Measurements from ENCODE around the gene CDH22. TPM values are rescaled to one million over a fixed set of nuclear protein-coding genes. Genes with fewer than 3 reads are reported as not detected.

The CDH22 gene
- total and polyA plus RNA-seq, 10 of the 15 experiments (the other 5 are each of a cell fraction or from before 2014, with no cell fraction given), result not detected

- TF ChIP-seq NFIC (IDR thresholded peaks at IDR 0.05; ENCODE audit: low read depth, low read length) (no peak), NBN (IDR thresholded peaks at IDR 0.05) (no peak), MEF2B (IDR thresholded peaks at IDR 0.05; ENCODE audit: partially characterized antibody, poor library complexity, severe bottlenecking) (no peak), ESRRA (IDR thresholded peaks at IDR 0.05; ENCODE audit: low read length) (no peak), HDAC2 (IDR thresholded peaks at IDR 0.05) (no peak)
These were observed 29.2 kb downstream of the CDH22 start (continued) for GRCh38 chr20:46279103-46279502.

GRCh38 chr20:46277602-46278001, 30.7 kb downstream of the CDH22 start:
- no peak overlapping the region for H3K9ac ChIP-seq (ENCODE audit: control insufficient read depth, insufficient read depth, low read length)
- ChIA-PET CTCF (no interaction called here), SMC1A (ENCODE audit: uncharacterized antibody, unreplicated experiment) (interaction anchor here (0.7 kb wide), 1 partner anchor 442 kb away, joined by 3 read pairs; no protein-coding TSS in a partner anchor), RAD21 (ENCODE audit: unreplicated experiment) (no interaction called here), POLR2A (no interaction called here)
- FAIRE-seq (no peak), ATAC-seq (no peak), DNase-seq (ENCODE audit: low read depth, low spot score) (no peak)
- H2AFZ ChIP-seq (ENCODE audit: control insufficient read depth, low read depth, low read length), result no peak overlapping the region
- H3K36me3 ChIP-seq (ENCODE audit: control insufficient read depth in 2 of 2, insufficient read depth in 2 of 2, low read length in 1 of 2), result no peaks in the 10 kb centered on the region
- no peaks in the 10 kb centered on the region for H3K4me1 ChIP-seq (ENCODE audit: control insufficient read depth, insufficient read depth, low read length)
- WGBS (ENCODE audit: insufficient coverage, insufficient replicate concordance, low lambda C conversion rate, missing lambda C conversion rate), result 15% methylated on average over 8 of the region's 8 CpGs
- TF ChIP-seq ZNF207 (IDR thresholded peaks at IDR 0.05; ENCODE audit: borderline replicate concordance), result no peak
- TF ChIP-seq MTA2 (IDR thresholded peaks at IDR 0.05; ENCODE audit: low read depth), result no peak
- TF ChIP-seq, protein P1, sequence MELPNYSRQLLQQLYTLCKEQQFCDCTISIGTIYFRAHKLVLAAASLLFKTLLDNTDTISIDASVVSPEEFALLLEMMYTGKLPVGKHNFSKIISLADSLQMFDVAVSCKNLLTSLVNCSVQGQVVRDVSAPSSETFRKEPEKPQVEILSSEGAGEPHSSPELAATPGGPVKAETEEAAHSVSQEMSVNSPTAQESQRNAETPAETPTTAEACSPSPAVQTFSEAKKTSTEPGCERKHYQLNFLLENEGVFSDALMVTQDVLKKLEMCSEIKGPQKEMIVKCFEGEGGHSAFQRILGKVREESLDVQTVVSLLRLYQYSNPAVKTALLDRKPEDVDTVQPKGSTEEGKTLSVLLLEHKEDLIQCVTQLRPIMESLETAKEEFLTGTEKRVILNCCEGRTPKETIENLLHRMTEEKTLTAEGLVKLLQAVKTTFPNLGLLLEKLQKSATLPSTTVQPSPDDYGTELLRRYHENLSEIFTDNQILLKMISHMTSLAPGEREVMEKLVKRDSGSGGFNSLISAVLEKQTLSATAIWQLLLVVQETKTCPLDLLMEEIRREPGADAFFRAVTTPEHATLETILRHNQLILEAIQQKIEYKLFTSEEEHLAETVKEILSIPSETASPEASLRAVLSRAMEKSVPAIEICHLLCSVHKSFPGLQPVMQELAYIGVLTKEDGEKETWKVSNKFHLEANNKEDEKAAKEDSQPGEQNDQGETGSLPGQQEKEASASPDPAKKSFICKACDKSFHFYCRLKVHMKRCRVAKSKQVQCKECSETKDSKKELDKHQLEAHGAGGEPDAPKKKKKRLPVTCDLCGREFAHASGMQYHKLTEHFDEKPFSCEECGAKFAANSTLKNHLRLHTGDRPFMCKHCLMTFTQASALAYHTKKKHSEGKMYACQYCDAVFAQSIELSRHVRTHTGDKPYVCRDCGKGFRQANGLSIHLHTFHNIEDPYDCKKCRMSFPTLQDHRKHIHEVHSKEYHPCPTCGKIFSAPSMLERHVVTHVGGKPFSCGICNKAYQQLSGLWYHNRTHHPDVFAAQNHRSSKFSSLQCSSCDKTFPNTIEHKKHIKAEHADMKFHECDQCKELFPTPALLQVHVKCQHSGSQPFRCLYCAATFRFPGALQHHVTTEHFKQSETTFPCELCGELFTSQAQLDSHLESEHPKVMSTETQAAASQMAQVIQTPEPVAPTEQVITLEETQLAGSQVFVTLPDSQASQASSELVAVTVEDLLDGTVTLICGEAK (IDR thresholded peaks at IDR 0.05; ENCODE audit: borderline replicate concordance), result no peak
- TF ChIP-seq NFYA (IDR thresholded peaks at IDR 0.05; ENCODE audit: borderline replicate concordance, low read depth, low read length), result no peak
- TF ChIP-seq POLR2AphosphoS2 (IDR thresholded peaks at IDR 0.05; ENCODE audit: low read depth, low read length), result no peak
- TF ChIP-seq MAX (IDR thresholded peaks at IDR 0.05; ENCODE audit: low read depth, low read length), result no peak
- TF ChIP-seq, protein P2, sequence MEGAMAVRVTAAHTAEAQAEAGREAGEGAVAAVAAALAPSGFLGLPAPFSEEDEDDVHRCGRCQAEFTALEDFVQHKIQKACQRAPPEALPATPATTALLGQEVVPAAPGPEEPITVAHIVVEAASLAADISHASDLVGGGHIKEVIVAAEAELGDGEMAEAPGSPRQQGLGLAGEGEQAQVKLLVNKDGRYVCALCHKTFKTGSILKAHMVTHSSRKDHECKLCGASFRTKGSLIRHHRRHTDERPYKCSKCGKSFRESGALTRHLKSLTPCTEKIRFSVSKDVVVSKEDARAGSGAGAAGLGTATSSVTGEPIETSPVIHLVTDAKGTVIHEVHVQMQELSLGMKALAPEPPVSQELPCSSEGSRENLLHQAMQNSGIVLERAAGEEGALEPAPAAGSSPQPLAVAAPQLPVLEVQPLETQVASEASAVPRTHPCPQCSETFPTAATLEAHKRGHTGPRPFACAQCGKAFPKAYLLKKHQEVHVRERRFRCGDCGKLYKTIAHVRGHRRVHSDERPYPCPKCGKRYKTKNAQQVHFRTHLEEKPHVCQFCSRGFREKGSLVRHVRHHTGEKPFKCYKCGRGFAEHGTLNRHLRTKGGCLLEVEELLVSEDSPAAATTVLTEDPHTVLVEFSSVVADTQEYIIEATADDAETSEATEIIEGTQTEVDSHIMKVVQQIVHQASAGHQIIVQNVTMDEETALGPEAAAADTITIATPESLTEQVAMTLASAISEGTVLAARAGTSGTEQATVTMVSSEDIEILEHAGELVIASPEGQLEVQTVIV (IDR thresholded peaks at IDR 0.05; ENCODE audit: borderline replicate concordance, partially characterized antibody), result no peak
- TF ChIP-seq CBX5 (IDR thresholded peaks at IDR 0.05; ENCODE audit: low read depth), result no peak
- no peak for TF ChIP-seq TAF1 (IDR thresholded peaks at IDR 0.05; ENCODE audit: borderline replicate concordance, low read depth, low read length)
- no peak for TF ChIP-seq JUND (IDR thresholded peaks at IDR 0.05; ENCODE audit: low read depth, low read length)
- TF ChIP-seq ZBED1 (IDR thresholded peaks at IDR 0.05; ENCODE audit: borderline replicate concordance), result no peak
- TF ChIP-seq PAX5 (IDR thresholded peaks at IDR 0.05; ENCODE audit: borderline replicate concordance, low read depth, low read length), result no peak
- TF ChIP-seq MYB (IDR thresholded peaks at IDR 0.05; ENCODE audit: borderline replicate concordance, low read depth, low read length), result no peak
- TF ChIP-seq RUNX3 (IDR thresholded peaks at IDR 0.05; ENCODE audit: low read length), result no peak
- TF ChIP-seq POLR2AphosphoS5 (IDR thresholded peaks at IDR 0.05; ENCODE audit: low read length), result no peak
- intact Hi-C loops (cut with micrococcal nuclease; ENCODE audit: unreplicated experiment), result no loop called here
- H3K9me3 ChIP-seq (replicated peaks; ENCODE audit: control insufficient read depth, insufficient read depth, low read length), result no peaks in the 10 kb centered on the region
- no TSS peak for BruUV-seq (replicated peaks)
- H3K27ac ChIP-seq (ENCODE audit: control insufficient read depth, insufficient read depth), result no peak overlapping the region
- H4K20me1 ChIP-seq (ENCODE audit: control insufficient read depth, insufficient read depth), result no peaks in the 10 kb centered on the region
- H3K4me2 ChIP-seq (ENCODE audit: control insufficient read depth, insufficient read depth), result no peak overlapping the region
- H3K4me3 ChIP-seq, result no peak overlapping the region
- in situ Hi-C loops (cut with MboI), result no loop called here
- peaks cover 2% of the 10 kb centered on the region in 2 experiments; a peak in 3 of 4 replicates for H3K27me3 ChIP-seq (replicated peaks in 1 of 2; ENCODE audit: control insufficient read depth in 2 of 2, insufficient read depth in 2 of 2, low read length in 1 of 2)
- H3K79me2 ChIP-seq (ENCODE audit: control insufficient read depth, insufficient read depth, low read length), result no peaks in the 10 kb centered on the region

Data from GM12878 (cell line).